Endothelial cell of umbilical vein (primary cell): Measurements from ENCODE around the gene ETDA.

Experiments
- CTCF ChIP-seq, 2 donors: IDR thresholded peaks; 1 replicate in 1 of 2; 2 replicates in 1 of 2; pipeline ENCODE4 v1.5.1; 2011; ENCODE audit warnings: low read length in 2 of 2, mild to moderate bottlenecking in 2 of 2, moderate library complexity in 2 of 2, control low read depth in 1 of 2, inconsistent platforms in 1 of 2, low read depth in 1 of 2; ENCODE audit not compliant: insufficient read depth in 1 of 2; ENCODE audit errors: extremely low read depth in 1 of 2
- EZH2 ChIP-seq: IDR thresholded peaks from 2 replicates; pipeline ENCODE4 v1.6.1; 2012; ENCODE audit warnings: borderline replicate concordance, low read depth, mild to moderate bottlenecking, moderate library complexity, low read length, inconsistent platforms; ENCODE audit not compliant: severe bottlenecking
- FOS ChIP-seq: IDR thresholded peaks from 2 replicates; pipeline ENCODE4 v1.6.1; 2011; ENCODE audit warnings: mild to moderate bottlenecking, low read length, moderate library complexity, borderline replicate concordance; ENCODE audit not compliant: insufficient read depth
- MAX ChIP-seq: IDR thresholded peaks from 2 replicates; pipeline ENCODE4 v1.6.1; 2011; ENCODE audit not compliant: insufficient read depth, insufficient read length
- POLR2A ChIP-seq: IDR thresholded peaks from 2 replicates; pipeline ENCODE4 v1.6.1; 2012; ENCODE audit warnings: low read depth, mild to moderate bottlenecking, control low read depth, low read length
- POLR2AphosphoS5 ChIP-seq: IDR thresholded peaks from 2 replicates; pipeline ENCODE4 v1.6.1; 2012; ENCODE audit warnings: low read depth, mild to moderate bottlenecking, control low read depth, low read length, moderate library complexity; ENCODE audit not compliant: insufficient read depth

DNA sequence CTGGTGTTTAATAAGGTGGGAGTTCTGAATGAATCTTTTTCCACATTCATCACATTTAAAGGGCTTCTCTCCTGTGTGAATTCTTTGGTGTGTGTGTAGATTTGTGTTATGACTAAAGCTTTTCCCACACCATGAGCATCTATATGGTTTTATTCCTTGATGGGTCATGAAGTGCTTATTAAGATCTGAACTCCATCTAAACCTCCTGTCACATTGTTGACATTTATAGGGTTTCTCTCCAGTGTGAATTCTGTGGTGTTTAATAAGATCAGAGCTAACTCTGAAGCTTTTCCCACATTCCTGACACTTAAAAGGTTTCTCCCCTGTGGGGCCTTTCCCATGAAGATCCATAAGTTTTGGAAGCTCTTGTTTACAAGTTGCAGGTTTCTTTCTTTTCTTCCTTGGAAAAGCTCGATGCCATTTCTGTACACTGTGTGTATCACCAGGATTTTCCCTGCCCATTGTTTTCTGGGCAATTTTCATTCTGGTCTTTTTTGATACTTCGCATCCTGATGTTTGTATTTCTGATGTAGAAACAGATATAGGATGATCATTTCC lies 35.5 kb downstream of the ETDA start:
- no peak for TF ChIP-seq CTCF (IDR thresholded peaks at IDR 0.05; ENCODE audit: extremely low read depth in 1 of 2, insufficient read depth in 1 of 2, low read depth in 1 of 2, low read length in 2 of 2)
- TF ChIP-seq POLR2A, result no peak
- TF ChIP-seq FOS, result no peak
- TF ChIP-seq MAX, result no peak
- TF ChIP-seq POLR2AphosphoS5, result no peak
- TF ChIP-seq EZH2, result no peak
